Activated CD4-positive, CD25-positive, alpha-beta regulatory T cell treated with anti-CD3 and anti-CD28 coated beads, Interleukin-2, amount 50 U/mL, for 16 hours (primary cell): ENCODE results near the gene DAPK1.

Experiments
- DNase-seq: peaks from one replicate; pipeline ENCODE4 v3.0.0-alpha.2; 2020; ENCODE audit warnings: low read depth, low spot score

Gene DAPK1

GRCh38 chr9:87667164-87667738 is 169.6 kb downstream of the DAPK1 start:
- no peak for DNase-seq

GRCh38 chr9:87668222-87668621 is 170.6 kb downstream of the DAPK1 start:
- DNase-seq = no peak

- DNase-seq = no peak
Measured at GRCh38 chr9:87668722-87669121, 171.1 kb downstream of the DAPK1 start.

GRCh38 chr9:87670572-87671264 is 173.1 kb downstream of the DAPK1 start:
- no peak for DNase-seq

- no peak for DNase-seq
Measured at GRCh38 chr9:87671478-87671877, 173.8 kb downstream of the DAPK1 start.

GRCh38 chr9:87671925-87672324 is 174.3 kb downstream of the DAPK1 start:
- no peak for DNase-seq

GRCh38 chr9:87672586-87672985 is 174.9 kb downstream of the DAPK1 start:
- no peak for DNase-seq

GRCh38 chr9:87673446-87674120 is 175.9 kb downstream of the DAPK1 start:
- DNase-seq = no peak

GRCh38 chr9:87674565-87675299 is 177.1 kb downstream of the DAPK1 start:
- no peak for DNase-seq

GRCh38 chr9:87675906-87676515 is 178.3 kb downstream of the DAPK1 start:
- no peak for DNase-seq

GRCh38 chr9:87676976-87677775 is 179.5 kb downstream of the DAPK1 start:
- no peak for DNase-seq

GRCh38 chr9:87677776-87678587 is 180.3 kb downstream of the DAPK1 start:
- no peak for DNase-seq

GRCh38 chr9:87678650-87679355 is 181.1 kb downstream of the DAPK1 start:
- DNase-seq = no peak

GRCh38 chr9:87681271-87682061 is 183.8 kb downstream of the DAPK1 start:
- no peak for DNase-seq

- no peak for DNase-seq
Measured at GRCh38 chr9:87682085-87682484, 184.4 kb downstream of the DAPK1 start.

- no peak for DNase-seq
Measured at GRCh38 chr9:87682618-87683017, 185.0 kb downstream of the DAPK1 start.

GRCh38 chr9:87683751-87684626 is 186.3 kb downstream of the DAPK1 start:
- DNase-seq = no peak
